CD14-positive monocyte (primary cell): ENCODE measurements around the gene FAM167B. TPM values are rescaled to one million over a fixed set of nuclear protein-coding genes. Genes with fewer than 3 reads are reported as not detected.
"Not testable (repeated sequence)": the region's sequence is repeated elsewhere in the genome, so short reads cannot be mapped to it uniquely, and the experiment has no call there.

Source experiments
- DNase-seq, 3 donors: peaks; one replicate each; pipeline ENCODE4 v3.0.0-alpha.2; 2011 to 2022
- H2AFZ ChIP-seq: 2 replicates; pipeline ENCODE4 v1.6.0; 2012; ENCODE audit warnings: mild to moderate bottlenecking, low read depth, low read length, inconsistent platforms; ENCODE audit not compliant: insufficient read depth, poor library complexity, severe bottlenecking
- H3K27ac ChIP-seq, 2 donors: 1 replicate in 1 of 2; 2 replicates in 1 of 2; pipeline ENCODE4 v1.5.1; 2012 to 2013; ENCODE audit warnings: low read length in 2 of 2, control low read depth in 1 of 2, inconsistent platforms in 1 of 2, low read depth in 1 of 2, mild to moderate bottlenecking in 1 of 2
- H3K27me3 ChIP-seq, 2 donors: one replicate each; pipeline versions ENCODE4 v1.6.0 to v1.6.1; 2011 to 2013; ENCODE audit warnings: low read length in 2 of 2; ENCODE audit not compliant: control insufficient read depth in 2 of 2, insufficient read depth in 2 of 2
- H3K36me3 ChIP-seq, 2 donors: replicated peaks in 1 of 2; 1 replicate in 1 of 2; 2 replicates in 1 of 2; pipeline versions ENCODE4 v1.5.1 to v1.6.1; 2012 to 2013; ENCODE audit warnings: low read length in 2 of 2, control low read depth in 1 of 2, inconsistent platforms in 1 of 2, mild to moderate bottlenecking in 1 of 2; ENCODE audit not compliant: insufficient read depth in 2 of 2, control insufficient read depth in 1 of 2
- H3K4me1 ChIP-seq, 2 donors: 1 replicate in 1 of 2; 2 replicates in 1 of 2; pipeline versions ENCODE4 v1.5.1 to v1.6.1; 2012 to 2013; ENCODE audit warnings: low read length in 2 of 2, control low read depth in 1 of 2, inconsistent platforms in 1 of 2, mild to moderate bottlenecking in 1 of 2, moderate library complexity in 1 of 2; ENCODE audit not compliant: insufficient read depth in 2 of 2, control insufficient read depth in 1 of 2
- H3K4me2 ChIP-seq: replicated peaks from 2 replicates; pipeline ENCODE3; 2012; ENCODE audit warnings: low read length, moderate library complexity, mild to moderate bottlenecking; ENCODE audit not compliant: poor library complexity, severe bottlenecking; ENCODE audit errors: extremely low read depth
- H3K4me3 ChIP-seq, 3 experiments: fragments of 200-600 bp in 1 of 3; sonication (generic) in 1 of 3; replicated peaks in 1 of 3; 1 replicate in 2 of 3; 2 replicates in 1 of 3; pipeline ENCODE4 v1.5.1; 2011 to 2013; ENCODE audit warnings: low read length in 3 of 3, mild to moderate bottlenecking in 3 of 3, control low read depth in 2 of 3, low read depth in 2 of 3, inconsistent platforms in 1 of 3, moderate library complexity in 1 of 3
- H3K79me2 ChIP-seq: 2 replicates; pipeline ENCODE4 v1.6.0; 2012; ENCODE audit warnings: mild to moderate bottlenecking, control low read depth, inconsistent platforms, low read length, moderate library complexity; ENCODE audit not compliant: insufficient read depth
- H3K9ac ChIP-seq: 2 replicates; pipeline ENCODE4 v1.6.0; 2017; ENCODE audit warnings: low read length, mild to moderate bottlenecking; ENCODE audit not compliant: insufficient read depth, poor library complexity, severe bottlenecking
- H3K9me3 ChIP-seq, 2 donors: replicated peaks in 1 of 2; 1 replicate in 1 of 2; 2 replicates in 1 of 2; pipeline versions ENCODE4 v1.5.1 to v1.6.1; 2012 to 2013; ENCODE audit warnings: low read length in 2 of 2, control low read depth in 1 of 2; ENCODE audit not compliant: control insufficient read depth in 1 of 2, insufficient read depth in 1 of 2
- H4K20me1 ChIP-seq: 2 replicates; pipeline ENCODE4 v1.6.0; 2012; ENCODE audit warnings: mild to moderate bottlenecking, low read length, control low read depth, moderate library complexity; ENCODE audit not compliant: insufficient read depth
- H3K27ac Mint-ChIP-seq, 7 donors: one replicate each; pipeline ENCODE4 v1.8.0; 2020; ENCODE audit warnings: mild to moderate bottlenecking in 7 of 7, mixed read lengths in 7 of 7, moderate library complexity in 6 of 7, inconsistent platforms in 2 of 7
- H3K27me3 Mint-ChIP-seq, 3 donors: one replicate each; pipeline ENCODE4 v1.8.0; 2021 to 2022; ENCODE audit warnings: low read depth in 3 of 3, mild to moderate bottlenecking in 3 of 3, mixed read lengths in 3 of 3, moderate library complexity in 3 of 3, inconsistent platforms in 1 of 3
- H3K36me3 Mint-ChIP-seq, 2 donors: one replicate each; pipeline ENCODE4 v1.8.0; 2020; ENCODE audit warnings: mixed read lengths in 2 of 2, inconsistent platforms in 1 of 2, mild to moderate bottlenecking in 1 of 2
- H3K4me1 Mint-ChIP-seq: one replicate; pipeline ENCODE4 v1.8.0; 2020; ENCODE audit warnings: mild to moderate bottlenecking, mixed read lengths
- H3K4me3 Mint-ChIP-seq, 2 donors: one replicate each; pipeline ENCODE4 v1.8.0; 2020; ENCODE audit warnings: mild to moderate bottlenecking in 2 of 2, mixed read lengths in 2 of 2, moderate library complexity in 1 of 2
- H3K9me3 Mint-ChIP-seq, 7 donors: one replicate each; pipeline ENCODE4 v1.8.0; 2020 to 2022; ENCODE audit warnings: mixed read lengths in 7 of 7, mild to moderate bottlenecking in 6 of 7, moderate library complexity in 6 of 7, inconsistent platforms in 2 of 7
- whole genome bisulfite sequencing: methylation state at CpG from one replicate; pipeline ENCODE4 v1.1.5; 2013; ENCODE audit warnings: missing lambda C conversion rate; ENCODE audit not compliant: insufficient coverage; 5-methylcytosine and 5-hydroxymethylcytosine counted together
- intact Hi-C, 2 donors: fragments of 100-400 bp; cut with micrococcal nuclease; formaldehyde crosslinking; loops; one replicate each; pipeline versions ENCODE4 v1.15.0 to v1.15.1; 2023
- polyA plus RNA-seq, 3 donors: library from polyadenylated mRNA; depleted of rRNA in 1 of 3; unstranded in 2 of 3; stranded (reverse) in 1 of 3; fragments of 300-500 nt in 2 of 3; fragments of >200 nt in 1 of 3; fragmentation: Illumina TruSeq in 2 of 3; gene quantifications; 1 replicate in 2 of 3; 2 replicates in 1 of 3; pipeline ENCODE4 v1.2.3, GENCODE V29; 2012 to 2021
- small RNA-seq: library from RNA; depleted of rRNA; stranded (forward); fragments of <200 nt; gene quantifications from one replicate; pipeline ENCODE3, GENCODE V24; 2012; ENCODE audit warnings: low read depth; ENCODE audit not compliant: insufficient read length
- TF ChIP-seq, protein P1 (sequence below): fragments of 200-600 bp; IDR thresholded peaks from one replicate; pipeline ENCODE4 v1.8.0; 2022; ENCODE audit warnings: antibody characterized with exemption, mild to moderate bottlenecking

FAM167B gene
- polyA plus RNA-seq, 3 donors = not detected

DNA sequence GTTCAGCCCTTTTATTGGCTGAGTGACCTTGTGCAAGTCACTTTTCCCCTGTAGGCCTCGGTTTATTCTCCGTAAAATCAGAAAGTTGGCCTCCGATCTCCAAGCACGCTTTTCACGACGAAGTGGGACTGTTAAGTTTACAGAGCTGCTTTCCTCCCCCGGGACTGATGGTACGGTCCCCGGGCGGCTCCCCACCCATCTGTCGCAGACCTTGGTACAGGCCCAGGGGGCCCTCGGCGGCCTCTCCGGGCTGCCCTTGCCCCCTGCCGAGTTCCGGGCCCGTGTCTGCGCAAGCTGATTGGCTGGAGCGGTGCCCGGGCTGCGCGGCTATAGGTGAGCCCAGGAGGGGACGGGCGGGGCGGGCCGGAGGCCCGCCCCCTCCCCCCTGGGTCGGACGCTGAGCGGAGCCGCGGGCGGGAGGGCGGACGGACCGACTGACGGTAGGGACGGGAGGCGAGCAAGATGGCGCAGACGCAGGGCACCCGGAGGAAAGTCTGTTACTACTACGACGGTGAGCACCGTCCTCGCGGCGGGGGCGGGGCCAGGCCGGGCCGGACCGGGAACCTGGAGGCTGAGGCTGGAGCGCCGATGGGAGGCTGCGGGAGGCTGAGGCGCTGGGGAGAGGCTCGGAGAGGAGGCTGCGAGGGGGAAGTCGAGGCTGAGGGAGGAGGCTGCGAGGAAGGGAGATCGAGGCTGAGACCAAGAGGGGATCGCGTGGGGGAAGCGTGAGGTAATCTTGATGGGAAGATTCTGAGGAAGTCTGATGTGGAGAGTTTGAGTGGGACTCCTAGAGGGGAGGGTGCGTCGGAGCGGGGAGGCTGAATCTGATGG, 44.9 kb downstream of the FAM167B start, which contains the start of gene HDAC1:
Gene HDAC1, plus strand, starts transcription at position 376 of the 831 bp plus-strand sequence. Its CDS starts 87 bp downstream, at position 463.
- Mint-ChIP-seq H3K27me3 (peaks cover 0 to 5% (median 4%) of the 10 kb centered on the region in 3 donors), H3K9me3 (peaks cover 0 to 5% (median 2%) of the 10 kb centered on the region in 7 donors), H3K36me3 (peaks cover 11 to 22% of the 10 kb centered on the region in 2 donors), H3K4me3 (peak within 1 kb of the TSS; percentile 100), H3K4me1 (peaks cover 40% of the 10 kb centered on the region), H3K27ac (peak within 1 kb of the TSS; percentile 91 to 97 (median 96))
- TF ChIP-seq, protein P1, sequence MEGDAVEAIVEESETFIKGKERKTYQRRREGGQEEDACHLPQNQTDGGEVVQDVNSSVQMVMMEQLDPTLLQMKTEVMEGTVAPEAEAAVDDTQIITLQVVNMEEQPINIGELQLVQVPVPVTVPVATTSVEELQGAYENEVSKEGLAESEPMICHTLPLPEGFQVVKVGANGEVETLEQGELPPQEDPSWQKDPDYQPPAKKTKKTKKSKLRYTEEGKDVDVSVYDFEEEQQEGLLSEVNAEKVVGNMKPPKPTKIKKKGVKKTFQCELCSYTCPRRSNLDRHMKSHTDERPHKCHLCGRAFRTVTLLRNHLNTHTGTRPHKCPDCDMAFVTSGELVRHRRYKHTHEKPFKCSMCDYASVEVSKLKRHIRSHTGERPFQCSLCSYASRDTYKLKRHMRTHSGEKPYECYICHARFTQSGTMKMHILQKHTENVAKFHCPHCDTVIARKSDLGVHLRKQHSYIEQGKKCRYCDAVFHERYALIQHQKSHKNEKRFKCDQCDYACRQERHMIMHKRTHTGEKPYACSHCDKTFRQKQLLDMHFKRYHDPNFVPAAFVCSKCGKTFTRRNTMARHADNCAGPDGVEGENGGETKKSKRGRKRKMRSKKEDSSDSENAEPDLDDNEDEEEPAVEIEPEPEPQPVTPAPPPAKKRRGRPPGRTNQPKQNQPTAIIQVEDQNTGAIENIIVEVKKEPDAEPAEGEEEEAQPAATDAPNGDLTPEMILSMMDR = no peak
- WGBS = under 1% methylated on average over 56 of the region's 67 CpGs
- peak; percentile 95 to 97 (median 96) for DNase-seq
- H3K27ac ChIP-seq = peak within 1 kb of the TSS; percentile 52 to 88
- peaks cover 54% of the 10 kb centered on the region for H3K79me2 ChIP-seq
- H3K4me3 ChIP-seq = peak within 1 kb of the TSS; percentile 79 to 96 (median 91)
- H4K20me1 ChIP-seq = peaks cover 22% of the 10 kb centered on the region
- no peaks in the 10 kb centered on the region for H3K27me3 ChIP-seq
- peak within 1 kb of the TSS; percentile 98 for H2AFZ ChIP-seq
- no peaks in the 10 kb centered on the region for H3K9me3 ChIP-seq
- intact Hi-C loops = loop anchor here in 1 of 2 donors (1.0 to 10.0 kb wide), 3 partner anchors 43 to 107 kb away; partner anchors contain the start of gene BSDC1
- peak within 1 kb of the TSS; percentile 90 for H3K9ac ChIP-seq
- peaks cover 18 to 21% of the 10 kb centered on the region in 2 donors for H3K4me1 ChIP-seq
- H3K4me2 ChIP-seq = peak within 1 kb of the TSS; percentile 99
- peaks cover 0 to 10% of the 10 kb centered on the region in 2 donors for H3K36me3 ChIP-seq

DNA sequence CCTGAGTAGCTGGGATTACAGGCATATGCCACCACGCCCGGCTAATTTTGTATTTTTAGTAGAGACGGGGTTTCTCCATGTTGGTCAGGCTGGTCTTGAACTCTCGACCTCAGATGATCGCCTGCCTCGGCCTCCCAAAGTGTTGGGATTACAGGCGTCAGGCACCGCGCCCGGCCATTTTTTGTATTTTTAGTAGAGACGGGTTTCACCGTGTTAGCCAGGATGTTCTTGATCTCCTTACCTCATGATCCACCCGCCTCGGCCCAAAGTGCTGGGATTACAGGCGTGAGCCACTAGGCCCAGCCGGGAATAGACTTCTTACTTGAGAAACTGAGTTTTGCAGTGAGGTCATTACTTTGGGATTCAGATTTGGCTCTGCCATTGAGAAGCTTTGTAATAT, 51.2 kb downstream of the FAM167B start:
- Histone ChIP-seq H4K20me1 (peaks cover 73% of the 10 kb centered on the region), H3K79me2 (peaks cover 83% of the 10 kb centered on the region), H3K36me3 (peaks cover 15 to 45% of the 10 kb centered on the region in 2 donors)
- DNase-seq, H3K4me3 ChIP-seq, H3K9me3 Mint-ChIP-seq, H3K27ac Mint-ChIP-seq, H3K9me3 ChIP-seq, H3K4me1 ChIP-seq, H2AFZ ChIP-seq, H3K4me2 ChIP-seq, H3K27me3 Mint-ChIP-seq, H3K27me3 ChIP-seq, H3K4me3 Mint-ChIP-seq, H3K9ac ChIP-seq, H3K27ac ChIP-seq: not testable (repeated sequence)
- peaks cover 29 to 64% of the 10 kb centered on the region in 2 donors for H3K36me3 Mint-ChIP-seq
- WGBS = 100% methylated on average over 5 of the region's 16 CpGs
- peaks cover 20% of the 10 kb centered on the region for H3K4me1 Mint-ChIP-seq
- intact Hi-C loops = loop anchor here in 1 of 2 donors (10.0 kb wide), 1 partner anchor 113 kb away; no protein-coding TSS in a partner anchor

Small RNA genes lying within 50 kb of the gene (small RNA-seq; reads per million reads assigned to genes)
- gene RF00017 (not detected), gene RF00019 (not detected)

Other genes starting within 250 kb of the FAM167B start
- 10 to 100 TPM; 40.7 to 65.6 (median 51.6) TPM for gene KHDRBS1, start 233.4 kb upstream of the FAM167B start, polyA plus RNA-seq
- 10 to 100 TPM in 1 of 3 donors, 1 to 10 TPM in 2; 3.3 to 30.6 (median 3.4) TPM for gene TMEM39B, start 174.3 kb upstream of the FAM167B start, polyA plus RNA-seq
- gene KPNA6, start 139.2 kb upstream of the FAM167B start, polyA plus RNA-seq = 10 to 100 TPM; 11.0 to 26.7 (median 20.2) TPM
- gene TXLNA, start 67.5 kb upstream of the FAM167B start, polyA plus RNA-seq = 10 to 100 TPM; 12.3 to 15.3 (median 14.4) TPM
- gene CCDC28B, start 46.6 kb upstream of the FAM167B start, polyA plus RNA-seq = 1 to 10 TPM; 2.5 to 5.6 (median 3.7) TPM
- gene IQCC, start 41.6 kb upstream of the FAM167B start, polyA plus RNA-seq = under 1 TPM; 0.18 to 0.31 (median 0.28) TPM
- not detected for gene DCDC2B, start 38.1 kb upstream of the FAM167B start, polyA plus RNA-seq
- gene TMEM234, start 24.9 kb upstream of the FAM167B start, polyA plus RNA-seq = 10 to 100 TPM; 12.8 to 22.0 (median 14.5) TPM
- gene EIF3I, start 24.8 kb upstream of the FAM167B start, polyA plus RNA-seq = 100 to 1,000 TPM; 126 to 162 (median 151) TPM
- 1 to 10 TPM in 2 of 3 donors, under 1 TPM in 1; 0.15 to 2.2 (median 1.7) TPM for gene LCK, start 4.0 kb downstream of the FAM167B start, polyA plus RNA-seq
- 10 to 100 TPM; 73.8 to 95.0 (median 88.7) TPM for gene HDAC1, start 44.9 kb downstream of the FAM167B start, polyA plus RNA-seq
- gene MARCKSL1, start 89.0 kb downstream of the FAM167B start, polyA plus RNA-seq = 100 to 1,000 TPM in 1 of 3 donors, 10 to 100 TPM in 2; 13.9 to 150 (median 40.3) TPM
- 10 to 100 TPM in 1 of 3 donors, not detected in 2; 19.9 TPM for gene FAM229A, start 115.3 kb downstream of the FAM167B start, polyA plus RNA-seq
- 1 to 10 TPM in 1 of 3 donors, under 1 TPM in 2; 0.35 to 1.1 (median 0.65) TPM for gene TSSK3, start 115.3 kb downstream of the FAM167B start, polyA plus RNA-seq
- gene BSDC1, start 147.2 kb downstream of the FAM167B start, polyA plus RNA-seq = 10 to 100 TPM; 19.0 to 42.4 (median 23.7) TPM
- not detected for gene ZBTB8B, start 217.8 kb downstream of the FAM167B start, polyA plus RNA-seq